Measurements from ENCODE around the gene SORL1.

Gene SORL1

GRCh38 chr11:121550247-121551030 is 98.3 kb downstream of the SORL1 start:
- no peak overlapping the region for H3K4me3 ChIP-seq (ENCODE audit: control insufficient read depth, low read depth, low read length)
- no peak for DNase-seq (ENCODE audit: low read depth)
- TF ChIP-seq CTCF (IDR thresholded peaks at IDR 0.05; ENCODE audit: control insufficient read depth, insufficient read depth, low read depth, low read length, missing control alignments) = no peak

- TF ChIP-seq CTCF (IDR thresholded peaks at IDR 0.05; ENCODE audit: control insufficient read depth, insufficient read depth, low read depth, low read length, missing control alignments) = no peak
- no peak for DNase-seq (ENCODE audit: low read depth)
- H3K4me3 ChIP-seq (ENCODE audit: control insufficient read depth, low read depth, low read length) = no peak overlapping the region
Measured at GRCh38 chr11:121551463-121551862, 99.3 kb downstream of the SORL1 start.

GRCh38 chr11:121552154-121552553 is 100.0 kb downstream of the SORL1 start:
- DNase-seq (ENCODE audit: low read depth) = no peak
- TF ChIP-seq CTCF (IDR thresholded peaks at IDR 0.05; ENCODE audit: control insufficient read depth, insufficient read depth, low read depth, low read length, missing control alignments) = no peak
- no peak overlapping the region for H3K4me3 ChIP-seq (ENCODE audit: control insufficient read depth, low read depth, low read length)

DNA sequence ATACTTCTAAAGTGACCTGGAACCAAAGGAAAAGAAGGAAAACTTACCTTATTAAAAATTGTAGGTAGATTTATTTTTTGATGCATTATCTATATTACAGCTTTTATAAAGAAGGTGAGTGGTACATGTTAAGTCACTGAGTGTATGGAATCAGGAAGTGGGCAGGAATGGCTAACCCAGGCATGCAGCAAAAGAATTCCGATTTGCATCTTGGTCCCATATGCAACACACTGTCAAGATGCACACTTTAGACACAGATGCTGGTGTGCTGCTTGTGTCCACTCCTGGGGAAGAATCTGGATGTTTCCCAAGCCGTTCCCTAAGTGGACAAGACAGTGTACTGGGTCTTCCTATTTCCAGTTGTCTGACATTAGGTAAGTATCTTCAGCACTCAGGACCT is 100.5 kb downstream of the SORL1 start:
- TF ChIP-seq CTCF (IDR thresholded peaks at IDR 0.05; ENCODE audit: control insufficient read depth, insufficient read depth, low read depth, low read length, missing control alignments) = no peak
- H3K4me3 ChIP-seq (ENCODE audit: control insufficient read depth, low read depth, low read length) = no peak overlapping the region
- no peak for DNase-seq (ENCODE audit: low read depth)

DNA sequence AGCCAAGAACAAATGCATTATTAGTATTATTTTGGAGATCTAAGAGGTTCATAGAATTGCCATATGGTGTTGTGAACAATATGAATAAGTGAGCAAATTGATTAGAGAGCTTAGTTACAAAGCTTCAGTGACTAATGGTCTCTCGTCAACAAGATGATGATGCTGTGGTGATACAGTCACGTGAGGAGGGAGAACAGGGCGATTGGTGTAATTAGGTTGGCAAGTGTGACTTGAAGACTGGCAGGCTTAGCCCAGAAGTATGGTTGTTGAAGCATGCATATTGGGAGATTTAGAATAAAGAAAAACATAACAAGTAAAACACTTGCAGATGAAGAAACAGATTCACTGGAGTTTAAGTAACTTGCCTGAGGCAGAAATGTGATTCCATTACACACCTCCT is 101.3 kb downstream of the SORL1 start:
- no peak for TF ChIP-seq CTCF (IDR thresholded peaks at IDR 0.05; ENCODE audit: control insufficient read depth, insufficient read depth, low read depth, low read length, missing control alignments)
- DNase-seq (ENCODE audit: low read depth) = no peak
- no peak overlapping the region for H3K4me3 ChIP-seq (ENCODE audit: control insufficient read depth, low read depth, low read length)

DNA sequence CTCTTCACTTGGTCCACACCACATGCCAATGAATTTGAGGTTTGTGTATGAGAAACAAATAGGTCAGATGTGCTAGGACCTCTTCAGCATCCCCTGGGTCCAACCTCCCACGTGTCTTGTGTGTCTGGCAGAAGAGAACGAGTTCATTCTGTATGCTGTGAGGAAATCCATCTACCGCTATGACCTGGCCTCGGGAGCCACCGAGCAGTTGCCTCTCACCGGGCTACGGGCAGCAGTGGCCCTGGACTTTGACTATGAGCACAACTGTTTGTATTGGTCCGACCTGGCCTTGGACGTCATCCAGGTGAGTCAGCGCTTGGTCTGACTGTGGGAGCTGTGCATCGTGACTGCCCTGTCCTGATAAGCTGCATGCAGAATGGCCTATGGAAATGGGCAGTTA is 101.7 kb downstream of the SORL1 start:
- H3K4me3 ChIP-seq (ENCODE audit: control insufficient read depth, low read depth, low read length) = no peak overlapping the region
- TF ChIP-seq CTCF (IDR thresholded peaks at IDR 0.05; ENCODE audit: control insufficient read depth, insufficient read depth, low read depth, low read length, missing control alignments) = no peak
- no peak for DNase-seq (ENCODE audit: low read depth)
